Measurements from ENCODE around the gene PRTG.

DNA sequence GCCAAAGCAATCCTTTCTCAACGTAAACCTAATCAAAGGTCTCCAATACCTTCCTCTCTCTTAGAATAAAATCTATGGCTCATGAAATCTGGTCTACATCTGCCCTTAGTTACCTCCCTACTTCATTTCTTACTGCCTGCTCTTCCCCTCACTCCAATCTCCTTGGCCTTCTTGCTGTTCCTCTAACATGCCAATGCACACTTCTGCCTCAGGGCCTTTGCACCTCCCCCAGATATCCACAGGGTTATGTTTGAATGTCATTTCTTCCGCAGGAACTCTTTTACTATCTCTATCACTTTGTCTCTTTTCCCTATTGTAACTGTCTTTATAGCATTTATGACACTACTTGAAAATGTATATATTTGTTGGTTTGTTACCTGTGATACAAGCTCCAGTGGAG lies 110.5 kb downstream of the PRTG start:
- TF ChIP-seq CSDC2 (CRISPR knock-in tag; IDR thresholded peaks at IDR 0.05) (no peak), ZNF8 (CRISPR knock-in tag; IDR thresholded peaks at IDR 0.05) (no peak), RARB (CRISPR knock-in tag; IDR thresholded peaks at IDR 0.05) (no peak), TCF4 (CRISPR knock-in tag; IDR thresholded peaks at IDR 0.05; ENCODE audit: borderline replicate concordance) (no peak), SNAI2 (CRISPR knock-in tag; IDR thresholded peaks at IDR 0.05) (no peak), GLIS3 (CRISPR knock-in tag; IDR thresholded peaks at IDR 0.05) (no peak), ZFP3 (CRISPR knock-in tag; IDR thresholded peaks at IDR 0.05) (no peak), ZNF70 (CRISPR knock-in tag; IDR thresholded peaks at IDR 0.05) (no peak)
- TF ChIP-seq, protein P1, sequence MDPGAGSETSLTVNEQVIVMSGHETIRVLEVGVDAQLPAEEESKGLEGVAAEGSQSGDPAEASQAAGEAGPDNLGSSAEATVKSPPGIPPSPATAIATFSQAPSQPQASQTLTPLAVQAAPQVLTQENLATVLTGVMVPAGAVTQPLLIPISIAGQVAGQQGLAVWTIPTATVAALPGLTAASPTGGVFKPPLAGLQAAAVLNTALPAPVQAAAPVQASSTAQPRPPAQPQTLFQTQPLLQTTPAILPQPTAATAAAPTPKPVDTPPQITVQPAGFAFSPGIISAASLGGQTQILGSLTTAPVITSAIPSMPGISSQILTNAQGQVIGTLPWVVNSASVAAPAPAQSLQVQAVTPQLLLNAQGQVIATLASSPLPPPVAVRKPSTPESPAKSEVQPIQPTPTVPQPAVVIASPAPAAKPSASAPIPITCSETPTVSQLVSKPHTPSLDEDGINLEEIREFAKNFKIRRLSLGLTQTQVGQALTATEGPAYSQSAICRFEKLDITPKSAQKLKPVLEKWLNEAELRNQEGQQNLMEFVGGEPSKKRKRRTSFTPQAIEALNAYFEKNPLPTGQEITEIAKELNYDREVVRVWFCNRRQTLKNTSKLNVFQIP (CRISPR knock-in tag; IDR thresholded peaks at IDR 0.05; ENCODE audit: borderline replicate concordance, low read depth): no peak
- TF ChIP-seq, protein P2, sequence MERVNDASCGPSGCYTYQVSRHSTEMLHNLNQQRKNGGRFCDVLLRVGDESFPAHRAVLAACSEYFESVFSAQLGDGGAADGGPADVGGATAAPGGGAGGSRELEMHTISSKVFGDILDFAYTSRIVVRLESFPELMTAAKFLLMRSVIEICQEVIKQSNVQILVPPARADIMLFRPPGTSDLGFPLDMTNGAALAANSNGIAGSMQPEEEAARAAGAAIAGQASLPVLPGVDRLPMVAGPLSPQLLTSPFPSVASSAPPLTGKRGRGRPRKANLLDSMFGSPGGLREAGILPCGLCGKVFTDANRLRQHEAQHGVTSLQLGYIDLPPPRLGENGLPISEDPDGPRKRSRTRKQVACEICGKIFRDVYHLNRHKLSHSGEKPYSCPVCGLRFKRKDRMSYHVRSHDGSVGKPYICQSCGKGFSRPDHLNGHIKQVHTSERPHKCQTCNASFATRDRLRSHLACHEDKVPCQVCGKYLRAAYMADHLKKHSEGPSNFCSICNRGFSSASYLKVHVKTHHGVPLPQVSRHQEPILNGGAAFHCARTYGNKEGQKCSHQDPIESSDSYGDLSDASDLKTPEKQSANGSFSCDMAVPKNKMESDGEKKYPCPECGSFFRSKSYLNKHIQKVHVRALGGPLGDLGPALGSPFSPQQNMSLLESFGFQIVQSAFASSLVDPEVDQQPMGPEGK (CRISPR knock-in tag; IDR thresholded peaks at IDR 0.05; ENCODE audit: borderline replicate concordance): no peak
- TF ChIP-seq, protein P3, sequence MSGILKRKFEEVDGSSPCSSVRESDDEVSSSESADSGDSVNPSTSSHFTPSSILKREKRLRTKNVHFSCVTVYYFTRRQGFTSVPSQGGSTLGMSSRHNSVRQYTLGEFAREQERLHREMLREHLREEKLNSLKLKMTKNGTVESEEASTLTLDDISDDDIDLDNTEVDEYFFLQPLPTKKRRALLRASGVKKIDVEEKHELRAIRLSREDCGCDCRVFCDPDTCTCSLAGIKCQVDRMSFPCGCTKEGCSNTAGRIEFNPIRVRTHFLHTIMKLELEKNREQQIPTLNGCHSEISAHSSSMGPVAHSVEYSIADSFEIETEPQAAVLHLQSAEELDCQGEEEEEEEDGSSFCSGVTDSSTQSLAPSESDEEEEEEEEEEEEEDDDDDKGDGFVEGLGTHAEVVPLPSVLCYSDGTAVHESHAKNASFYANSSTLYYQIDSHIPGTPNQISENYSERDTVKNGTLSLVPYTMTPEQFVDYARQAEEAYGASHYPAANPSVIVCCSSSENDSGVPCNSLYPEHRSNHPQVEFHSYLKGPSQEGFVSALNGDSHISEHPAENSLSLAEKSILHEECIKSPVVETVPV (CRISPR knock-in tag; IDR thresholded peaks at IDR 0.05): no peak
